Right hindlimb (tissue), 1 donor: Measurements from ENCODE around the gene RPL19.
"Not testable (repeated sequence)": the region's sequence is repeated elsewhere in the genome, so short reads cannot be mapped to it uniquely, and the experiment has no call there.

Experiments
- DNase-seq: peaks from one replicate; pipeline ENCODE4 v3.0.0-alpha.2; 2018

RPL19 gene

DNA sequence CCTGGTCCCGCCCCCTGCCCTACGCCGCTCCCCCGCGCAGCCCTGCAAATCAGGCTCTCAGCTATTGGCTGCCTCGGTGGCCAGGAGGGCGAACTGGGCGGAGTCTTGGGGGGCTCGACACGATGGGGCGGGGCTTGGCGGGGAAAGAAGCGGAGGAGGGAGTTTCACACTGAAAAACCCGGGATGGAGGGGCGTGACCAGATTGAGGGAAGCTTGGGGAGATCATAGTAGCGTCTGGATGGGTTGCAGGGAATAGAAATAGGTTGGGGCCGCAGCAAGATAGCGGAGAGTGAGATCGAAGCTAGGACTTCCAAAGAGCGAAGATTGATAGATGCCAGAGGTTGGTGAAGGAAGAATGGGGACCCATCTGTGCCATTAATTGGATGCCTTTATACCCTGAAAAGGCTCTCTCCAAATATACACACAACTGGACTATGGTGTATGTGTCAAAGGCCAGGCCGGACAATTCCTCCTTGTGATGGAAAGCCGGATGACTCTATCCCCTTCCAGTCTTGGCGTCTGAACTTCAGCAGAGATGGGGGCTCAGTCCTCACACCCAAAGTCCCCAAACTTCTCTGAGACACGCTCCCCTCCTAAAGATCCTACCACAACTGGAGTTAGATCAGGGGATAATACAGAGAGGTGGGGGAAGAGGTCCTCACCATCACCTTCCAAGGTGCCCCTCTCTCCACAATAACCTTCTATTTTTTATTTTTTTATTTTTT, 26.0 kb downstream of the RPL19 start:
- peak; percentile 90 for DNase-seq

DNA sequence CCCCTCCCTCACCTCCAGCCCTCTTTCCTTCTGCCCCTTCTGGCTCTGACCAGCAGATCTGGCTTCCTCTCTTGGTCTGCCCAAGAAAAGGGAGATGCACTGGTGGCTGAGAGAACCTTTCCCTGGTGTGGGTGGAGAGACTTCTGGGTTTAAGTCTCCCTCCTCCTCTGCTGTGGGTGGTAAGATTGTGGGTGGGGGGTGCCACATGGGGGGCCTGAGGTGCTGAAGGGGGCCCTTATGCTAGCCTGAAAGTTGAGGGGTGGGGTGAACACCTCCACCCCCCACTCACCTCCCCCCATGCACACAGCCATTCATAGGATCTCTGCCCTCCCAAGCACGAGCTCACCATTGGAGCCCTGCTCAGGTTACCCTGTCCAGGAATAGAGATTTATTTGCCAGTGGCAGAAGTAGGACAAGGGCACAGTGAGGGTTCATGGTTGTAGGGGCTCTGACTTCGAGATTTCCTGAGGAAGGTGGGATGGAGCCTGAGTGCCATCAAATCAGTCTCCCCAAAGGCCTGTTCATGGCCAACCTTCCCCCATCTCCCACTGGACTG, 27.4 kb downstream of the RPL19 start:
- no peak for DNase-seq

DNA sequence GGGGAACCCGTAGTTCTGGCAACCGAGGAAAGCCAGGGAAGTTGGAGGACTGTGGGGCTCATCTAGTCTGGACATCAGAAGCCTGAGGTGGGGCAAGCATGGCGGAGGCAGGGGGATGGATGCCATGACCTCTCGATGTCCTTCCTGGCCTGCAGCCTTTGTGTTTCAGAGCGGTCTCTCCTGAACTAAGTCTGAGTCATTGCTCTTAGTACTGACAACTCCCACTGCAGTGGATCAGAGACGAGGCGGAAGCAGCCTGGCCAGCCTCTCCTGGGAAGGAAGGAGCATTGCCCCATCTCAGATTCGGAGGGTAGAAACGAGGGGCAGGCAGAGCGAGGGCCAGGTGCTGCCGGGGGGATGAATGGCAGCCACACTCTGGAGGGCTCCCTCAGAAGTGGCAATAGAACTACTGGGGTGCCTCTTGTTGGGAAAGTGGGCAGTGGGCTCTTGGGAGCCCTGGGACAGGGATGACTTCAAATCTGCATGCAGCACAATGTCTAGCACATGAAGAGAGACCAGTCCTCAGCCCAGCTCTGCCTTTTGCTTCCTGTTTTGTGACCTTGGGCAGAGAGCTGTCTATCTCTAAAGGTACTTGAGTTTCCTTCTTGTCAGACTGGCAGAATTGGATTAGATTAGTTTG, 29.3 kb downstream of the RPL19 start:
- no peak for DNase-seq

DNA sequence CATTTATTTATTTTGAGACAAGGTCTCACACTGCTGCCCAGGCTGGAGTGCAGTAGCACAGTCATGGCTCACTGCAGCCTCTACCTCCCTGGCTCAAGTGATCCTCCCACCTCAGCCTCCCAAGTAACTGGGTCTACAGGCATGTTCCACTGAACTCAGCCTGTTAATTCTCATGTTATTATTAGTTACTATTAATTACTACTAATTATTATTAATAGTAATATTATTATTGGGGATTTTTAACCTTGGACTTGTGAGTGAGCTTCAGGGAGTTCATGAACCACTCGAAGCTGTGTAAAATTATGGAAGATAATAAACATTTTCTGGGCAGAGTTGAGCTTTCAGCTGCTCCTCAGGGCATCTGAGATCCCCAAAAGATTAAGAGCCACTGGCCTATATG, 30.3 kb downstream of the RPL19 start:
- no peak for DNase-seq

DNA sequence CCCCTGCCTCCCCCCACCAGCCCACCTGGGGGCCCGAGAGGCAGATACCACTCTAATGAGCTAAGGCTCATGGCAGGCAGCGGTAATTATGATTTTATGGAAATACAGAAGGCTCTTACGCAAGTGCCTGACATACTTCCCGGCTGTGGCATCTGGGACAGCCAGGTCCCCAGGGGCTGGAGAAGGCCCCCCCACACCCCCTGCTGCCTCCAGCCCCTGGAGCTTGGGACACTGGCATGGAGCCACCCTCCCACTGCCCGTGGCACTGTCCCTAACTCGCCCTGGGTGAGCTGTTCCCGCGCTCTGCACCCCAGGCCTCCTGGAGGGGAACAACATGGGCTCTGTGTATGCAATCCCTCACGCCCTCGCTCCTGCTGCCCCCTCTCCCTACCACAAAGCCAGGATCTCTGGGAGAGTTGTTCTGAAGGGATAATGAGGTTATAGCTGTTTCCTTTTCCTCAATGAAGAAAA, 31.0 kb downstream of the RPL19 start:
- DNase-seq = no peak

DNA sequence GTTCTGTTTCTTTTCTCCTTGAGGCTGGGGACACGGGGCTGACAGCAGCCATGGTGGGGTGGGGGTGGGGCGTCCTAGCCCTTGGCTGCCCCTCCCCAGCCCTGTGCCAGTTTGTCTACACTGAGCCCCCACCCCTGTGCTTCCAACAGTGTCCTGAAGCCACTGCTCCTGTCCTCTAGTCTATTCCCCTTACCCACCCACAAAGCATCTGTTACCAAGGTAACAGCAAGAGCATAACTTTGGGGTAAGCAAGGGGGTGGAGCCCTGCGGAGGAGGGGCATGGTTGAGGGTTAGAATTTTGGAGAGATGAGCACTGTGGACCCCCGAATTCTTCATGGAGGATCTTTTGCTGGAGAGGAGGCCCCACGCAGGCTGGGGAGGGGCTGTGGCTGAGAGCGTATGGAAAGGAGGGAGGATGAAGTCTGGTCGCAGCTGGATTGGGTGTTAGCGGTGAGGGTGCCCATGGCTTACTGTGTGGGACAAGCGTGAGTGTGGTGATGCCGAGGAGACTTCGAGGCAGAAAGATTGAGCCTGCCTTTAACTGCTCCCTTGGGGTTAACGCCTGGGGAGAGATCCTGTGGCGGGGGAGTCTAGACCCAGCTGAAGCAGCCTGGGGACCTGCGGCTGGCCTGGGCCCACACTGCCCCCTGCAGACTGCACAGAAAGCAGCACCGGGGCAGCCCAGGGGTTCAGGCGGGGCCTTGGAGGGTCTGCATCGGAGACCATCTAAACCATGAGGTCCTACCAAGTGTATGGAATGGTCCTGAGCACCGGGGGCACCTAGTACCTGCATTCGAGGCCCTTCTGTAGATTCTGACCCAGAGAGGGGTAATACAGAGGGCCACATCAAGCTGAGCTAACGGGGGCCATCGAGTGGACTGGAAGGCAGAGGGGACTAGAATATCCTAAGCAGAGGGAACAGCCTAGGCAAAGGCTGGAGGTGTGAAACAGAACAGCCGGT, 31.8 kb downstream of the RPL19 start:
- DNase-seq = no peak

DNA sequence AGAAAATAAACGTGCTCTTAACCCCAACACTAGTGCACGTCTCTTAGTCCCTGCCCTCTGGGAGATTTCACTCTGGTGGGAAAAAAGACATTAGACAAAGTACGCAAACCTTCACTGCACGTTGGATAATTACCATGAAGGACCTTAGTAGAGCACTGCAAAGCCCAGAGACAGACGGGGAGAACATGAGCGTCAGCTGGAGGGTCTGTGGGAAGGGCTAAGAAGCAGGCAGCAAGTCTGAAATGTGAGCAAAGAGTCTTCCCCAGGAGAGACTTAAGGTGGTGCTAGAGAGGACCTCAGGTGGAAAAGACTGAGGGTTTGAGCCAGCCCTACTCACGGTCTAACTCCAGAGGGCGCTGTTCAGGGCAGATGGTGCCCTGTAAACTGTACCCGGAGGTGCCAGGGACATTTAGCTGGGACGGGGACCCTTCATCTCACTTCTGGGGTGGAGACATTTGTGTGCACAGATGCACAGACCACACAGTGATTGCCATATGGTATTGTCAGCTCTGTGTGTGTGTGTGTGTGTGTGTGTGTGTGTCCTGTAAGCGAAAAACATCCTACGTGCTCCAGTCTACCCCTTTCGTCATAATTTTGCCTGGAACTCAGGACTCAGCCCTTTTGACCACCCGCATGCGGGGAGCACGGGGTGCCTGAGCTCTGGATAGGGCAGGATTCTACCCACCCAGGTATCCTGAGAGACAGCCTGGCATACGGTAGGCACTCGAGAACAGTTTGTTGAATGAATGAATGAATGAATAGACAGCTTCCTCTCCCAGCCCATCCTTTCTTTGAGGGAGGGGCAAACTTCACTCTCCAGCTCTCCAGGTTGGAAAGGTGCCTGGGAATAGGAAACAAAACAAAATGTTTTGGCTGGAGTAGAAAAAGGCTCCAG, 35.7 kb downstream of the RPL19 start:
- DNase-seq = no peak

DNA sequence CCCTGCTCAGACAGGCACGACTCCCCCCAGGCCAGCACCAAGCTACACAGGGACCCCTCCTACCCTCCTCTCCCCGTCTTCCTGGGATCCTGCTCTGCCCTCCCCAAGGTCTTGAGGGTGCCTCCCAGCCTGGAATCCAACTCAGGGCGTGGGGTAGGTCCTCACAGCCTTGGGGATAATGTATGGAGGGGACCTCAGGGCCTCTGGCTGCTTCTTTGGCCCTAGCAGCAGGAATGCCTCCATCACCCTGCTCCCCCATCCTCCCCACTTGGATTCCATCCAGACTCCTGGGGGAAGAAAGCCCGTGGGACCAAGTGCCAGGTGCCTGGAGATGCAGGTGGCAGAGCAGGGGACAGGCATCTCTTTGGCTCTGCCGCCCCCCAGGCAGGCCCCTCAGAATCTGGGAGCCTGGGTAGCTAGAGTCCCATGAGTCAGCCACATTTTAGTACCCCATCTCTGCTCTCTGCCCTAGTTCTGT, 36.4 kb downstream of the RPL19 start:
- no peak for DNase-seq

DNA sequence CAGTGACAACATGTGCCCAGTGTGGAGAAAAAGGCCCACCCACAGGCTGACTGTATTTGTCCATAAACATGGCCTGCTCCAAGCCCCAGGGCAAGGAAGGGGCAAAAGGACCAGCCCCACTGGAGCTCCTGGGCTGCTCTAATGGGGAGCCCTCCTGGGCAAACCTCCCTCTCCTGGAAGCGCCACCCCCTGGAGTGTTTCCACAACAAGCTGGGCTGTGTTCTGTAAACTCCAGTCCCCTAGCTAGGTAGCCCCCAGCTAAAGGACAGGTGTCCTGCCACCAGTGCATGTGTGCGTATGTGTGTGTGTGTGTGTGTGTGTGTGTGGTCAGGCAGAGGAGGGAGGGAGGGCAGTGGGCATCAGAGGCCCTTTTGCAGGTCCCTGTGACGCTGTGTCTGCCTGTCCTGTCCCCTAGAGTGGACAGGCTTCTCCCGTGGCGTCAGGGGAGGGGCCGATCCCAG, 36.9 kb downstream of the RPL19 start:
- no peak for DNase-seq

DNA sequence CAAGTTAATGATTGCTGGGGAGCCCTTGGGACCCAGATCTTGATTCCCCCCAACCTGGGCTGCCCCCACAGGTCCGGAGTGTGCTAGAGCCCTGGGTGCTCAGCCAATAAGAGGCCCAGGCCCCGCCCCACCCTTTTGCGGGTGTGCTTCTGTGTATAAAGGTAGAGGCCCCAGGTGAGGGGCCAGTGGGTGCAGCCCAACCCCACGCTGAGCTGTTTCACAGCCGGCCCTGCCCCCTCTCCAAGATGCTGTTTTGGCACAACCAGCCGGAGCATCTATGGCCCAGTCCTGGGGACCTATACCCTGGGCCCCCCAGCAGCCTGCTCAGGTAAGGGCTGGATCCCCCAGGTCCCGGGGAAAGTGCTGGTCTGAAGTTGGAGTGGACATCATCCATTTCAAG, 37.5 kb downstream of the RPL19 start:
- no peak for DNase-seq

DNA sequence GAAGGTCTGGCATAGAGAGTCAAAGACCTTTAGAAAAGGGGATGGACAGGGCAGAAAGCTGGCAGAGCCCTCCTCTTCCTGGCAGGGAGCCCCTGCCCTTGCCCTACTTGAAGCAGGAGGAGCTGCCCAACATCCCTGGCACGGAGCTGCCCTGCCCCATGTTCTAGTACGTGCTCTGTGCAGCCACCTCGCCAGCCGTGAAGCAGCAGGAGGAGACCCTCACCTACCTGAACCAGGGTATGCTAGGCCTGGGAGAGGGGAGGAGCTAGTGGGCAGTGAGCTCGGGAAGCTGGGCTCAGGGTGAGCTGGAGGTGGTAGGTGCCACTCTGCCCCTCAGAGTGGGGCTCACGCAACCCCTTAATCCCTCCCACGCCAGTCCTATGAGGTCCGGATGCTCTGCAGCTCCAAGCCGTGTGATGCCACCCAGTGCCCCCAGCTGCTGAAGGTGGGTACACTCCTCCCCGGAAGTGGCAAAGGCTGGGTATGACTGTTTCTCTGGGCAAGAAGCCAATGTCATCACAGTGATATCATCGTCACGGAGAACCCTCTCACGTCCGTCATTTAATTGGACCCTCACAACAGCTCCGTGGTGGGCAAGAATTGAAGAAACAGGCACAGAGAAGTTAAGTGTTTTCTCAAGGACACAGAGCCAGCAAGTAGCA, 38.4 kb downstream of the RPL19 start:
- DNase-seq = no peak

DNA sequence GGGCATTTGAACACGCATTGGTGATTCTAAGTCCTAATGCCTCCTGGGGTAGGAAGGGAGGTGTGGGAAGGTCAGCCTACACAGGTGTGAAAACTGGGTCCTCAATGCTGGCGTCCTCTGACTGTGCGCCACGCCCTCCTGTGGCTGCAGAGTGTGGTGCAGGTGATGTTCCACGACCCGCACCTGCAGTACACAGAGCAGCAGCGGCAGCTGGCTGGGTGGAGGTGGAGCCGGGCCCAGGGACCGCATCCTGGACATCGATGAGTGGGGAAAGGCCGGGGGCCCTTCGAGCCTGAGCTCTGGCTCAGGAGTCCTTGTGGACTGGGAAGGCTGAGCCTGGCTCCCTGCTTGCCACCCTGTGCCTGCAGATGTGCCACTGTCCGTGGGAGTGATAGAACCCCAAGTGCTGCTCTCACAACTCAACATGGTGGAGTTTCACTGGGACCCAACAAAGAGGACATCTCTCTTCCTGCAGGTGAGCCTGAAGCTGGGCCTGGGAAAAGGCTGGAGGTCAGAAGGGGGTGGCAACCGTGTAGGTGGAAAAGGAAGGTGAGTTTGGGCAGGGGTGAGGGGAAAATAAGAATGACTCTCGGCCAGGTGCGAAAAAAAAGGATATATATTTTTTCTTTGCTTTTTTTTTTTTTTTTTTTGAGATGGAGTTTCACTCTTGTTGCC, 39.7 kb downstream of the RPL19 start:
- DNase-seq = no peak

DNA sequence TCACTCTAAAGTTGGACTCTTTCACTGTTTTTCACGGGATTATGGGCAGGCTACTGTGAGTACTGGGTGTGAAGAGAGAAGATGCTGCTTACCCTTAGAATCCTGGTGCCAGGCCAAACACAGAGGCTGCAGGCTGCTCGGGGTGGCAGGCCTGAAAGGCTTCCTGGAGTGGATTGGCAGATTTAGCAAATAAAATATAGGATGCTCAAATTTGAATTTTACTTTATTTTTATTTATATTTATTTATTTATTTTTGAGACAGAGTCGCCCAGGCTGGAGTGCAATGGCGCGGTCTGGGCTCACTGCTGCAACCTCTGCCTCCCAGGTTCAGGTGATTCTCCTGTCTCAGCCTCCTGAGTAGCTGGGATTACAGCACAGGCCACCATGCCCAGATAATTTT, 40.5 kb downstream of the RPL19 start:
- DNase-seq = no peak

DNA sequence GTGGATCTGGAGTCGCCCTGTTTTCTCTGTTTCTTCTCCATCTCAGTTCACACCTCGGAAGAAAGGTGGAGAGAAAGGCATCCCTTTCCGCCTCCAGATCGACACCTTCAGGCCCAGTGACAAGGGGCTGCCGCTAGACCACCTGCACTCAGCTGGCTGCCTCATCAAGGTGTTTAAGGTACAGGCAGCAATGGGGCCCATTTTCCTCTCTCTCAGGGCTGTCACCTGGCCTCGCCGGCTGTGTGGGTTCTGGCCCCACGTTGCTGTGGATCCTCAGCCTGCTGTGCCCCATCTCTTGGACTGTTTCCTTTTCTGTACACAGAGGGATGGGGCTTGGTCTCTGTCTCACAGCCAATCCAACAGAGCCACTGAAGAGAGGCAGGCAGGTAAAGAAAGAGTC, 43.1 kb downstream of the RPL19 start:
- no peak for DNase-seq

DNA sequence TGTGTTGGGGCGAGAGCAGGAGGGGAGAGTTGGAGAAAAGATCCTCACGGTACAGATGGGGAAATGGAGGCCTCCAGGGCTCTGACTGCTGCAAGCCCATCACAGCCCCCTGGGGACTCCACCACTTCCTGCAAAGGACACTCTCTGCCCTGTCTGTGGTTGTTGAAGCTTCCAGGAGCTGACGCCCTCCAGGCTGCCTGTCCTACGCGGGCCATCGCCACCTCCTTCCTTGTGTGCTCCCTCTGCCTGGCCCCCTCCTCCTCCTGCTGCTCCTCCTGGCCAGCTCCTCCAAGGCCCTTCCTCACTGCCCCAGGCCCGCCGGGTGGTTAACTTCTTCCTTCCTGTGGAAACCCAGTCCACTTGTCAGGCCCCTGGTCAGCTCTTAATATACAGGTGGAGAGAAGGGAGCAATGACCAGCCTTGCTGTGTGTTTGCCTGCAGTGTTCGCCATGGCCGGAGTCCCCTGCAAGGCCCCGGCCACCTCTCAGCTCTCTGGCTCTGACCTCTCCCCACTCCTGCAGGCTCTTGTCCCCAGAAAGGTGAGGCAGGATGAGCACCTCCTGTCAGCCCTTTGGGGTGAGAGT, 44.0 kb downstream of the RPL19 start:
- peak; percentile 41 for DNase-seq

DNA sequence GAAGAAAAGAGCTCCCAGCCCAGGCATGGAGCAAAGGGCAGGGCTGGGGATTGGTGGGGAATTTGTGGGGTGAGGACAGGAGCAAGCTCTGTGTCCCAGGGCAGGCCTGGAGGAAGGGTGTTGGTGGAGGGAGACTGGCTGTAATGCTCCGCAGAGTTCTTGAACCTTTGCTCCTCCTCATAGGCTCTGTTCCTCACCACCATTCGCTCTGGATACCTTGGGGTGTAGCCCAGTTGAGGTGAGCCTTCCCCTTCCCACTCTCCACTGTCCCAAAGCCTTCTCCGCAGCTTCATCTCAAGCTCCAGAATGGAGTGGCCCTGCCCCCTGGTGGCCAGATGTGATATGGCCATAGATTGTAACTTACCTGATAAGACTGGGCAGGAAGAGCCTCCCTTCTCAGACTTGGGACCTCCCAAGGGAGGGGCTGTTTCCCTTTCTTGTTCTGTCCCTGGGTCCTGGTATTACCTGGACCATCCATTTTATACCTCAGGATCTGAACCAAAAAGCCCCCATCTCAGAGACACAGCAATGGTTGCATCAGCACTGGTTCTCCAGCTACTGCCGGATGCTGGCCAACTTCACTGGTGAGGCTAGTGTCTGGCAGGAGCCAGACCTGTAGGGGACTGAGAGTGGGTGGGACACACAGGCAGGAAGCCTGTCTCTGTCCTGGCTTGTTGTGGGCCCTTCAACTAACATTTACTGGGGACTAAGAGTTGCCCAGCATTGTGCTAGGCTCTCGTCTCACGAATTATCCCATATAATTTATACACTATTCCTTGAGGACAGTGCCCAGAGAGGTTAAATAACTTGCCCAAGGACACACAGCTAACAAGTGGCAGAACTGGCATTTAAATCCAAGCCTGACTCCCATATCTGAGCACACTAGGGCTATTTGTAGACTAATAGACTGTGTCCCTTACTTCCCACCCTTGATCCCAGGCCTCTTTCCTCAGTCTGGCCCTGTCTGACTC, 44.8 kb downstream of the RPL19 start:
- DNase-seq = peak; percentile 88

DNA sequence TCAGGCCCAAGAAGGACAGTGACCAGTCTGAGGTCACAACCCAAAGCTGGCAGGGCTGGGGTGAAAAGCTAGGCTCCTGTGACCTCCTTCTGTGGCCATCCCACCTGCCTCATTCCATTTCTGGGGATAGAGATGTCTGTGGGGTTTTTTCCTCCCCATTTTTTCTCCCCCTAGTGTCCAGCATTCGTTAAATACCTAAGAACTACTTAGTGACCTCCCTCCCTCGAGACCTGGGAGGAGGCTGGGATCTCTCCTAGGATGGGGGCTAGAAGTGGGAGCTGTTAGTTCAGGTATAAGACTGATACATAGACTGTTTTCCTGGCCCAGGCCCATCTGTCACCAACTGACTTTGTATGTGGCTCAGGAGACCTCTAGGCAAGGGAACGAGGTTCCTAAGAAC, 46.2 kb downstream of the RPL19 start:
- no peak for DNase-seq

DNA sequence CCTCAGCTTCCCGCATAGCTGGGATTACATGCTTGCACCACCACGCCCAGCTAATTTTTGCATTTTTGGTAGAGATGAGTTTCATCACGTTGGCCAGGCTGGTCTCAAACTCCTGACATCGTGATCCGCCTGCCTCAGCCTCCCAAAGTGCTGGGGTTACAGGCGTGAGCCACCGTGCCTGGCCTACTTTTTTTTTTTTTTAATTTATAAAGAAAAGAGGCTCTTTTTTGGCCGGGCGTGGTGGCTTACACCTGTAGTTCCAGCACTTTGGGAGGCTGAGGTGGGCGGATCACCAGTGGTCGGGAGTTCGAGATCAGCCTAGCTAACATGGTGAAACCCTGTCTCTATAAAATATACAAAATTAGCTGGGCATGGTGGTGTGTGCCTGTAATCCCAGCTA, 50.0 kb downstream of the RPL19 start:
- DNase-seq = not testable (repeated sequence)

DNA sequence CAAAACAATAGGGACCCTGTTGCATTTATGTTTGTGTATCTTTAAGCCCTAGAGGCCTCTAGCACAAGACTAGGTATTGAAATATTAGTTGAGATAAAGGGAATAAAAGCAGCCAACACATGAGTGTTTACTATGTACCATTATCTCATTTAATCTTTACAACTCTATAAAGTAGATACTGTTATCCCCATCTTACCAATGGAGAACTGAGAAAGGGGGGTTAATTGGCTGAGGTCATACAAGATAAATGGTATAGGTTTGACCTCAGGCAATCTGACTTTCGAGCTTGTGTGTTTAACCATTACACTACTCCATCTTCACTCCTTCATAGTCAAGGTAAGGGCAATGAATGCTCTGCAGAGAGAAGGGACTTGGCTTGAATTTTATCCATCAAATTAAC, 51.9 kb downstream of the RPL19 start:
- no peak for DNase-seq
